HCT116 (cell line): ENCODE measurements around the gene SSMEM1. TPM values are rescaled to one million over a fixed set of nuclear protein-coding genes. Genes with fewer than 3 reads are reported as not detected.

Experiments
- ATAC-seq: fragments of 200-7000 bp; cut with Tn5 transposase; 2 replicates; pipeline ENCODE4 v1.9.1; 2020; ENCODE audit warnings: mild to moderate bottlenecking, moderate library complexity
- BruUV-seq: library from RNA; stranded (reverse); fragments of 400-500 nt; replicated peaks from 2 replicates; lab custom pipeline; 2021; lab: Mats Ljungman, UMichigan
- CTCF ChIA-PET: fragments of 300-600 bp; sonication (Branson Sonifier 250); formaldehyde crosslinking; loops from one replicate; lab custom pipeline; 2021; ENCODE audit warnings: antibody characterized with exemption; lab: Charles Lee
- POLR2A ChIA-PET: fragments of 300-600, 350-600 bp; sonication (Branson Sonifier 250); formaldehyde crosslinking; loops from one replicate; lab custom pipeline; 2021; ENCODE audit warnings: antibody characterized with exemption; lab: Charles Lee
- RAD21 ChIA-PET, 2 experiments: fragments of 300-600 bp; sonication (Branson Sonifier 250); formaldehyde crosslinking; loops; one replicate each; lab custom pipeline; 2023; ENCODE audit warnings: low total read pairs in 2 of 2; ENCODE audit not compliant: uncharacterized antibody in 2 of 2, unreplicated experiment in 2 of 2, low non-redundant PET in 1 of 2; lab: Charles Lee
- DNase-seq: peaks from one replicate; pipeline ENCODE4 v3.0.0-alpha.2; 2010; ENCODE audit warnings: low read depth, low spot score
- H2AFZ ChIP-seq: fragments of 200-600 bp; shearing (Covaris generic), sonication (generic); 2 replicates; pipeline ENCODE4 v1.6.1; 2017; ENCODE audit warnings: low read depth, mixed run types, mixed read lengths, antibody characterized with exemption, low read length; ENCODE audit not compliant: poor library complexity, severe bottlenecking
- H3K27ac ChIP-seq: 2 replicates; pipeline ENCODE4 v1.5.1; 2012; ENCODE audit warnings: low read depth, low read length
- H3K27me3 ChIP-seq: fragments of 200-600 bp; sonication (generic); 2 replicates; pipeline ENCODE4 v1.6.1; 2016; ENCODE audit warnings: mixed run types, low read length, mixed read lengths; ENCODE audit not compliant: insufficient read depth
- H3K36me3 ChIP-seq, 2 experiments: fragments of 200-500 bp in 1 of 2; fragments of 200-600 bp in 1 of 2; sonication (Bioruptor generic) in 1 of 2; sonication (generic) in 1 of 2; 2 replicates each; pipeline versions ENCODE4 v1.5.1 to v1.6.1; 2014 to 2016; ENCODE audit warnings: low read length in 2 of 2, inconsistent platforms in 1 of 2, mixed read lengths in 1 of 2, mixed run types in 1 of 2; ENCODE audit not compliant: insufficient read depth in 2 of 2, control insufficient read depth in 1 of 2
- H3K4me1 ChIP-seq, 2 experiments: fragments of 200-600 bp in 1 of 2; sonication (generic) in 1 of 2; 2 replicates each; pipeline versions ENCODE4 v1.5.1 to v1.6.1; 2012 to 2017; ENCODE audit warnings: low read length in 2 of 2, inconsistent platforms in 1 of 2, mild to moderate bottlenecking in 1 of 2, mixed read lengths in 1 of 2, mixed run types in 1 of 2, moderate library complexity in 1 of 2; ENCODE audit not compliant: insufficient read depth in 2 of 2, control insufficient read depth in 1 of 2
- H3K4me2 ChIP-seq: fragments of 200-600 bp; sonication (generic); 2 replicates; pipeline ENCODE4 v1.6.1; 2017; ENCODE audit warnings: mixed run types, low read length, mixed read lengths
- H3K4me3 ChIP-seq, 2 experiments: fragments of 200-600 bp in 1 of 2; sonication (generic) in 1 of 2; replicated peaks in 1 of 2; 2 replicates each; pipeline ENCODE4 v1.5.1; 2011 to 2016; ENCODE audit warnings: low read length in 2 of 2, control low read depth in 1 of 2, low read depth in 1 of 2, mild to moderate bottlenecking in 1 of 2, mixed read lengths in 1 of 2, mixed run types in 1 of 2
- H3K79me2 ChIP-seq: fragments of 200-600 bp; sonication (generic); 2 replicates; pipeline ENCODE4 v1.6.1; 2017; ENCODE audit warnings: mild to moderate bottlenecking, mixed run types, low read length, moderate library complexity, mixed read lengths; ENCODE audit not compliant: insufficient read depth
- H3K9ac ChIP-seq: fragments of 200-600 bp; sonication (generic); 2 replicates; pipeline ENCODE4 v1.6.1; 2016; ENCODE audit warnings: low read length, mixed read lengths
- H3K9me2 ChIP-seq: fragments of 200-600 bp; sonication (generic), shearing (Covaris generic); 2 replicates; pipeline ENCODE4 v1.6.1; 2017; ENCODE audit warnings: mixed run types, mild to moderate bottlenecking, moderate library complexity; ENCODE audit not compliant: insufficient read depth
- H3K9me3 ChIP-seq, 2 experiments: fragments of 200-500 bp in 1 of 2; fragments of 200-600 bp in 1 of 2; sonication (Bioruptor generic) in 1 of 2; sonication (generic) in 1 of 2; 2 replicates each; pipeline ENCODE4 v1.6.1; 2014 to 2017; ENCODE audit warnings: low read length in 2 of 2, mixed read lengths in 2 of 2, inconsistent platforms in 1 of 2, low read depth in 1 of 2, mild to moderate bottlenecking in 1 of 2, mixed run types in 1 of 2, moderate library complexity in 1 of 2; ENCODE audit not compliant: control insufficient read depth in 1 of 2, insufficient read depth in 1 of 2
- H4K20me1 ChIP-seq: fragments of 200-600 bp; sonication (generic), shearing (Covaris generic); 2 replicates; pipeline ENCODE4 v1.6.1; 2017; ENCODE audit warnings: mixed run types, mild to moderate bottlenecking, moderate library complexity; ENCODE audit not compliant: insufficient read depth
- CBX3 ChIP-seq: IDR thresholded peaks from 2 replicates; pipeline ENCODE4 v1.6.1; 2012; ENCODE audit warnings: low read depth
- CEBPB ChIP-seq: IDR thresholded peaks from 2 replicates; pipeline ENCODE4 v1.6.1; 2012; ENCODE audit warnings: low read depth
- ELF1 ChIP-seq: IDR thresholded peaks from 2 replicates; pipeline ENCODE4 v1.6.1; 2012; ENCODE audit warnings: low read depth, borderline replicate concordance
- FOSL1 ChIP-seq: IDR thresholded peaks from 2 replicates; pipeline ENCODE4 v1.6.1; 2012; ENCODE audit warnings: low read depth
- POLR2AphosphoS5 ChIP-seq: IDR thresholded peaks from 2 replicates; pipeline ENCODE4 v1.6.1; 2011; ENCODE audit warnings: mild to moderate bottlenecking, low read depth, low read length, moderate library complexity
- RAD21 ChIP-seq: IDR thresholded peaks from 2 replicates; pipeline ENCODE4 v1.6.1; 2012; ENCODE audit warnings: low read depth, mild to moderate bottlenecking
- SIN3A ChIP-seq: IDR thresholded peaks from 2 replicates; pipeline ENCODE4 v1.6.1; 2012; ENCODE audit warnings: low read depth
- SP1 ChIP-seq: IDR thresholded peaks from 2 replicates; pipeline ENCODE4 v1.6.1; 2012; ENCODE audit warnings: low read depth
- YY1 ChIP-seq: IDR thresholded peaks from 2 replicates; pipeline ENCODE4 v1.6.1; 2011; ENCODE audit warnings: low read length, low read depth, moderate library complexity, mild to moderate bottlenecking; ENCODE audit not compliant: insufficient replicate concordance; ENCODE audit errors: extremely low read depth
- ZFX ChIP-seq: fragments of 450-650 bp; IDR thresholded peaks from 2 replicates; pipeline ENCODE4 v1.6.1; 2017
- ZNF274 ChIP-seq: fragments of 200-500 bp; sonication (Bioruptor generic); IDR thresholded peaks from 2 replicates; pipeline ENCODE4 v1.6.1; 2014; ENCODE audit warnings: mild to moderate bottlenecking, low read depth, low read length, inconsistent platforms
- intact Hi-C: fragments of 100-400 bp; cut with micrococcal nuclease; formaldehyde crosslinking; loops from 2 replicates; pipeline ENCODE4 v1.10.0; 2022
- total RNA-seq: library from RNA; stranded (reverse); gene quantifications from one replicate; pipeline ENCODE4 v1.2.1, GENCODE V29; 2021; ENCODE audit not compliant: unreplicated experiment
- TF ChIP-seq, protein P1 (sequence below): IDR thresholded peaks from 2 replicates; pipeline ENCODE4 v1.6.1; 2012
- TF ChIP-seq, protein P2 (sequence below): IDR thresholded peaks from 2 replicates; pipeline ENCODE4 v1.6.1; 2012; ENCODE audit warnings: low read depth

Gene SSMEM1
- total RNA-seq, 1 experiment from 2014 or later: not detected

GRCh38 chr7:130160023-130160422 is 47.6 kb upstream of the SSMEM1 start:
- no peak for ATAC-seq
- no peaks in the 10 kb centered on the region for H4K20me1 ChIP-seq
- H3K4me2 ChIP-seq: no peak overlapping the region
- TF ChIP-seq ZFX (no peak), CBX3 (no peak), CEBPB (no peak), YY1 (no peak), SP1 (no peak), SIN3A (no peak), ELF1 (no peak), POLR2AphosphoS5 (no peak), ZNF274 (no peak), RAD21 (no peak), FOSL1 (no peak)
- TF ChIP-seq, protein P1, sequence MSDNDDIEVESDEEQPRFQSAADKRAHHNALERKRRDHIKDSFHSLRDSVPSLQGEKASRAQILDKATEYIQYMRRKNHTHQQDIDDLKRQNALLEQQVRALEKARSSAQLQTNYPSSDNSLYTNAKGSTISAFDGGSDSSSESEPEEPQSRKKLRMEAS: no peak
- TF ChIP-seq, protein P2, sequence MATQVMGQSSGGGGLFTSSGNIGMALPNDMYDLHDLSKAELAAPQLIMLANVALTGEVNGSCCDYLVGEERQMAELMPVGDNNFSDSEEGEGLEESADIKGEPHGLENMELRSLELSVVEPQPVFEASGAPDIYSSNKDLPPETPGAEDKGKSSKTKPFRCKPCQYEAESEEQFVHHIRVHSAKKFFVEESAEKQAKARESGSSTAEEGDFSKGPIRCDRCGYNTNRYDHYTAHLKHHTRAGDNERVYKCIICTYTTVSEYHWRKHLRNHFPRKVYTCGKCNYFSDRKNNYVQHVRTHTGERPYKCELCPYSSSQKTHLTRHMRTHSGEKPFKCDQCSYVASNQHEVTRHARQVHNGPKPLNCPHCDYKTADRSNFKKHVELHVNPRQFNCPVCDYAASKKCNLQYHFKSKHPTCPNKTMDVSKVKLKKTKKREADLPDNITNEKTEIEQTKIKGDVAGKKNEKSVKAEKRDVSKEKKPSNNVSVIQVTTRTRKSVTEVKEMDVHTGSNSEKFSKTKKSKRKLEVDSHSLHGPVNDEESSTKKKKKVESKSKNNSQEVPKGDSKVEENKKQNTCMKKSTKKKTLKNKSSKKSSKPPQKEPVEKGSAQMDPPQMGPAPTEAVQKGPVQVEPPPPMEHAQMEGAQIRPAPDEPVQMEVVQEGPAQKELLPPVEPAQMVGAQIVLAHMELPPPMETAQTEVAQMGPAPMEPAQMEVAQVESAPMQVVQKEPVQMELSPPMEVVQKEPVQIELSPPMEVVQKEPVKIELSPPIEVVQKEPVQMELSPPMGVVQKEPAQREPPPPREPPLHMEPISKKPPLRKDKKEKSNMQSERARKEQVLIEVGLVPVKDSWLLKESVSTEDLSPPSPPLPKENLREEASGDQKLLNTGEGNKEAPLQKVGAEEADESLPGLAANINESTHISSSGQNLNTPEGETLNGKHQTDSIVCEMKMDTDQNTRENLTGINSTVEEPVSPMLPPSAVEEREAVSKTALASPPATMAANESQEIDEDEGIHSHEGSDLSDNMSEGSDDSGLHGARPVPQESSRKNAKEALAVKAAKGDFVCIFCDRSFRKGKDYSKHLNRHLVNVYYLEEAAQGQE: no peak
- TF ChIP-seq, all 23 proteins: peak for 0
- Histone ChIP-seq H3K27me3 (no peaks in the 10 kb centered on the region), H3K36me3 (peaks cover 10 to 35% of the 10 kb centered on the region in 2 experiments; a peak in 3 of 4 replicates), H3K9me2 (no peaks in the 10 kb centered on the region), H3K27ac (no peak overlapping the region), H3K9me3 (no peaks in the 10 kb centered on the region), H3K4me3 (no peak overlapping the region), H3K9ac (no peak overlapping the region), H2AFZ (no peak overlapping the region), H3K79me2 (no peaks in the 10 kb centered on the region), H3K4me1 (no peaks in the 10 kb centered on the region)
- intact Hi-C loops: no loop called here
- ChIA-PET RAD21 (interaction anchor here in 1 of 2 experiments (0.6 kb wide), 1 partner anchor 14 kb away, joined by 3 read pairs; no protein-coding TSS in a partner anchor), CTCF (no interaction called here), POLR2A (no interaction called here)
- BruUV-seq: no TSS peak
- DNase-seq: no peak
